Nephron (organoid): ENCODE results near the gene ITGB6.

Experiments used
- H3K27ac Mint-ChIP-seq, 3 experiments: 2 replicates each; pipeline ENCODE4 v1.8.0; 2020; ENCODE audit warnings: mixed read lengths in 3 of 3, mild to moderate bottlenecking in 2 of 3, moderate library complexity in 1 of 3
- H3K27me3 Mint-ChIP-seq: 2 replicates; pipeline ENCODE4 v1.8.0; 2021; ENCODE audit warnings: low read depth, mild to moderate bottlenecking, moderate library complexity, mixed read lengths
- H3K36me3 Mint-ChIP-seq: 2 replicates; pipeline ENCODE4 v1.8.0; 2020; ENCODE audit warnings: low read depth, mixed read lengths
- H3K4me1 Mint-ChIP-seq: 2 replicates; pipeline ENCODE4 v1.8.0; 2020; ENCODE audit warnings: mixed read lengths
- H3K4me3 Mint-ChIP-seq, 3 experiments: 2 replicates each; pipeline ENCODE4 v1.8.0; 2020; ENCODE audit warnings: mild to moderate bottlenecking in 3 of 3, mixed read lengths in 3 of 3, moderate library complexity in 2 of 3
- H3K9me3 Mint-ChIP-seq: 2 replicates; pipeline ENCODE4 v1.8.0; 2020; ENCODE audit warnings: mixed read lengths
- TF ChIP-seq, protein P1 (sequence below), 3 experiments: fragments of 200-600 bp; sonication (generic); IDR thresholded peaks; one replicate each; pipeline ENCODE4 v1.5.0; 2021; ENCODE audit warnings: antibody characterized with exemption in 3 of 3; ENCODE audit not compliant: unreplicated experiment in 3 of 3

ITGB6 gene

DNA sequence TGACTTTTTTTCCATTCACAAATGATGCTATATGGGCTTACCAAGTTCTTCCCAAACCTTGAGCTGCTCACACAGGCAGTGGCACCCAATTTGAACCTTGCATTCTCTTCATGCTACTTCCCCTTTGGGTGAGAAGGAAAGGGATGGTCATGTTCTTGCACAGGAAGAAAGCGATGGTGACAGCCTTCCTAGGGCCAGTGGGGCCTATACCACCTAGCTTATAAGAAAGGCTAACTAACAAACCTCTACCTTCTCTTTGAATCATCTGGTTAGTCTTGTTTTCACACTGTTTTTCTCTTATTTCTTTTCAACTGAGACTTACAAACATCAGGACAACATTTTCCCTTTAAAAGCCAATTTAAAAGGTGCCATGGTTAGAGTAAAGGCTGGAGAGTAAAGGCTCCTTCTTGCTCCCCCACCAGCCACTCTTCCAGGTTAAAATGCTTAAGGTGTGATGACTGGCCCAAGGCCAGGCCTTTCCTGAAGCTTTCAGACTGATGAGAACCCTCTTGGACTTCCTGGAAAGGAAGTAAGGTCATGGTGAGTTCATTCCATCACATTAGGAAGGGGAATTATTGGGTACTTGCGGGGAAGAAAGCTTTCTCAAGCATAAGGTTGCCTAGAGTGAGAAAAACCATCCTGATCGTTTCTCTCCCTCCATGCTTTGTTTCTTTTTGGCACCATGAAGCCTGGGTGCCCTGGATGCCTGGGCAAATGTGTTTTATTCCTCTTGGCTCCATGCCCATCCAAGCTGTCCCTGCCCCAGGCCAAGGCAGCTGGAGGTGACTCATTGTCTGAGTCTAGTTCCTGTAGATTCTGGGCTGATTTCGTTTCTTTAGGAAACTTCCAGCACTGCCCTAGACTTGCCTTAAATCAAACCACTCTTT lies 41.4 kb upstream of the ITGB6 start:
- Mint-ChIP-seq H3K27ac (peak overlapping the region; percentile 52 to 88 (median 77)), H3K9me3 (no peaks in the 10 kb centered on the region), H3K4me3 (no peak overlapping the region), H3K4me1 (peaks cover 81% of the 10 kb centered on the region), H3K27me3 (no peaks in the 10 kb centered on the region), H3K36me3 (no peaks in the 10 kb centered on the region)
- TF ChIP-seq, protein P1, sequence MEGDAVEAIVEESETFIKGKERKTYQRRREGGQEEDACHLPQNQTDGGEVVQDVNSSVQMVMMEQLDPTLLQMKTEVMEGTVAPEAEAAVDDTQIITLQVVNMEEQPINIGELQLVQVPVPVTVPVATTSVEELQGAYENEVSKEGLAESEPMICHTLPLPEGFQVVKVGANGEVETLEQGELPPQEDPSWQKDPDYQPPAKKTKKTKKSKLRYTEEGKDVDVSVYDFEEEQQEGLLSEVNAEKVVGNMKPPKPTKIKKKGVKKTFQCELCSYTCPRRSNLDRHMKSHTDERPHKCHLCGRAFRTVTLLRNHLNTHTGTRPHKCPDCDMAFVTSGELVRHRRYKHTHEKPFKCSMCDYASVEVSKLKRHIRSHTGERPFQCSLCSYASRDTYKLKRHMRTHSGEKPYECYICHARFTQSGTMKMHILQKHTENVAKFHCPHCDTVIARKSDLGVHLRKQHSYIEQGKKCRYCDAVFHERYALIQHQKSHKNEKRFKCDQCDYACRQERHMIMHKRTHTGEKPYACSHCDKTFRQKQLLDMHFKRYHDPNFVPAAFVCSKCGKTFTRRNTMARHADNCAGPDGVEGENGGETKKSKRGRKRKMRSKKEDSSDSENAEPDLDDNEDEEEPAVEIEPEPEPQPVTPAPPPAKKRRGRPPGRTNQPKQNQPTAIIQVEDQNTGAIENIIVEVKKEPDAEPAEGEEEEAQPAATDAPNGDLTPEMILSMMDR (IDR thresholded peaks at IDR 0.05; ENCODE audit: unreplicated experiment in 3 of 3): no peak

GRCh38 chr2:160239436-160239835 lies 39.4 kb upstream of the ITGB6 start:
- Mint-ChIP-seq H3K36me3 (no peaks in the 10 kb centered on the region), H3K4me1 (peaks cover 60% of the 10 kb centered on the region), H3K9me3 (no peaks in the 10 kb centered on the region), H3K4me3 (no peak overlapping the region), H3K27me3 (no peaks in the 10 kb centered on the region), H3K27ac (peak overlapping the region in 1 of 3 experiments; percentile 5)
- TF ChIP-seq, protein P1 (IDR thresholded peaks at IDR 0.05; ENCODE audit: unreplicated experiment in 3 of 3): no peak

GRCh38 chr2:160238392-160238791 lies 38.3 kb upstream of the ITGB6 start:
- TF ChIP-seq, protein P1 (IDR thresholded peaks at IDR 0.05; ENCODE audit: unreplicated experiment in 3 of 3): no peak
- Mint-ChIP-seq H3K9me3 (no peaks in the 10 kb centered on the region), H3K4me3 (no peak overlapping the region), H3K36me3 (no peaks in the 10 kb centered on the region), H3K4me1 (peaks cover 52% of the 10 kb centered on the region), H3K27me3 (no peaks in the 10 kb centered on the region), H3K27ac (peak overlapping the region in 1 of 3 experiments; percentile 13)

- H3K4me1 Mint-ChIP-seq: peaks cover 23% of the 10 kb centered on the region
- H3K4me3 Mint-ChIP-seq: no peak overlapping the region
- peak overlapping the region in 1 of 3 experiments; percentile 7 for H3K27ac Mint-ChIP-seq
- TF ChIP-seq, protein P1 (IDR thresholded peaks at IDR 0.05; ENCODE audit: unreplicated experiment in 3 of 3): no peak
- H3K27me3 Mint-ChIP-seq: no peaks in the 10 kb centered on the region
- no peaks in the 10 kb centered on the region for H3K36me3 Mint-ChIP-seq
- no peaks in the 10 kb centered on the region for H3K9me3 Mint-ChIP-seq
Observed at GRCh38 chr2:160232905-160233475, 32.9 kb upstream of the ITGB6 start.

GRCh38 chr2:160229591-160229990 lies 29.5 kb upstream of the ITGB6 start:
- Mint-ChIP-seq H3K27me3 (no peaks in the 10 kb centered on the region), H3K27ac (peak overlapping the region; percentile 60 to 93 (median 61)), H3K4me1 (peaks cover 53% of the 10 kb centered on the region), H3K36me3 (no peaks in the 10 kb centered on the region), H3K9me3 (no peaks in the 10 kb centered on the region), H3K4me3 (no peak overlapping the region)
- TF ChIP-seq, protein P1 (IDR thresholded peaks at IDR 0.05; ENCODE audit: unreplicated experiment in 3 of 3): no peak
